WTC11 (cell line): ENCODE measurements around the gene PRKAG2. TPM values are rescaled to one million over a fixed set of nuclear protein-coding genes. Genes with fewer than 3 reads are reported as not detected.

ENCODE experiments used
- ATAC-seq: fragments of 200-7000 bp; cut with Tn5 transposase; 2 replicates; pipeline ENCODE4 v1.10.0; 2021; ENCODE audit warnings: mild to moderate bottlenecking, moderate library complexity
- CTCF ChIA-PET: fragments of 300-600 bp; sonication (Branson Sonifier 250); formaldehyde crosslinking; loops from one replicate; lab custom pipeline; 2021; ENCODE audit warnings: antibody characterized with exemption; lab: Charles Lee
- POLR2A ChIA-PET: fragments of 350-600 bp; sonication (Branson Sonifier 250); formaldehyde crosslinking; loops from one replicate; lab custom pipeline; 2021; ENCODE audit warnings: antibody characterized with exemption; lab: Charles Lee
- DNase-seq: peaks from one replicate; pipeline ENCODE4 v3.0.0; 2021; ENCODE audit warnings: low spot score
- H3K27ac Mint-ChIP-seq: 2 replicates; pipeline ENCODE4 v1.8.0; 2021; ENCODE audit warnings: mixed read lengths
- H3K27me3 Mint-ChIP-seq: 2 replicates; pipeline ENCODE4 v1.8.0; 2021; ENCODE audit warnings: low read depth, mild to moderate bottlenecking, moderate library complexity, mixed read lengths
- H3K36me3 Mint-ChIP-seq: 2 replicates; pipeline ENCODE4 v1.8.0; 2021; ENCODE audit warnings: mixed read lengths
- H3K4me1 Mint-ChIP-seq: 2 replicates; pipeline ENCODE4 v1.8.0; 2022; ENCODE audit warnings: mixed read lengths
- H3K4me3 Mint-ChIP-seq: 2 replicates; pipeline ENCODE4 v1.8.0; 2021; ENCODE audit warnings: mild to moderate bottlenecking, moderate library complexity, mixed read lengths
- H3K9me3 Mint-ChIP-seq: 2 replicates; pipeline ENCODE4 v1.8.0; 2021; ENCODE audit warnings: mixed read lengths
- CTCF ChIP-seq: fragments of 200-600 bp; IDR thresholded peaks from 2 replicates; pipeline ENCODE4 v1.8.0; 2022; ENCODE audit warnings: antibody characterized with exemption
- ESRRA ChIP-seq: sonication (generic); formaldehyde crosslinking; IDR thresholded peaks from 2 replicates; pipeline ENCODE4 v1.8.1; 2022; ENCODE audit warnings: mild to moderate bottlenecking, missing genetic modification reagents, borderline replicate concordance
- RELA ChIP-seq: sonication (generic); formaldehyde crosslinking; IDR thresholded peaks from 2 replicates; pipeline ENCODE4 v1.8.1; 2022; ENCODE audit warnings: missing genetic modification reagents, mild to moderate bottlenecking, borderline replicate concordance
- SMAD3 ChIP-seq: sonication (generic); formaldehyde crosslinking; IDR thresholded peaks from 2 replicates; pipeline ENCODE4 v1.8.0; 2022; ENCODE audit warnings: missing genetic modification reagents, mild to moderate bottlenecking, borderline replicate concordance
- TEAD1 ChIP-seq: sonication (generic); formaldehyde crosslinking; IDR thresholded peaks from 2 replicates; pipeline ENCODE4 v1.8.0; 2022; ENCODE audit warnings: mild to moderate bottlenecking, missing genetic modification reagents
- TEAD4 ChIP-seq: sonication (generic); formaldehyde crosslinking; IDR thresholded peaks from 2 replicates; pipeline ENCODE4 v1.8.0; 2022; ENCODE audit warnings: mild to moderate bottlenecking, missing genetic modification reagents
- ZBTB21 ChIP-seq: sonication (generic); formaldehyde crosslinking; IDR thresholded peaks from 2 replicates; pipeline ENCODE4 v1.8.1; 2023; ENCODE audit warnings: mild to moderate bottlenecking, missing genetic modification reagents, borderline replicate concordance
- ZNF219 ChIP-seq: sonication (generic); formaldehyde crosslinking; IDR thresholded peaks from 2 replicates; pipeline ENCODE4 v1.8.0; 2023; ENCODE audit warnings: missing genetic modification reagents, mild to moderate bottlenecking, borderline replicate concordance
- ZNF317 ChIP-seq: sonication (generic); formaldehyde crosslinking; IDR thresholded peaks from 2 replicates; pipeline ENCODE4 v1.8.1; 2023; ENCODE audit warnings: low read depth, mild to moderate bottlenecking, moderate library complexity, missing genetic modification reagents, borderline replicate concordance
- ZNF396 ChIP-seq: fragments of 250-450 bp; sonication (Bioruptor Pico); IDR thresholded peaks from 2 replicates; pipeline ENCODE4 v1.8.0; 2021; ENCODE audit warnings: mild to moderate bottlenecking, moderate library complexity, borderline replicate concordance
- ZNF416 ChIP-seq: fragments of 250-450 bp; sonication (Bioruptor Pico); IDR thresholded peaks from 2 replicates; pipeline ENCODE4 v1.9.0; 2021; ENCODE audit warnings: mild to moderate bottlenecking, inconsistent platforms
- total RNA-seq: library from RNA; stranded (reverse); gene quantifications from 3 replicates; pipeline ENCODE4 v1.2.3, GENCODE V29; 2021
- TF ChIP-seq, protein P1 (sequence below): fragments of 250-450 bp; sonication (Bioruptor Pico); IDR thresholded peaks from 2 replicates; pipeline ENCODE4 v1.9.0; 2021; ENCODE audit warnings: mild to moderate bottlenecking
- TF ChIP-seq, protein P2 (sequence below): sonication (generic); formaldehyde crosslinking; IDR thresholded peaks from 2 replicates; pipeline ENCODE4 v1.8.1; 2023; ENCODE audit warnings: mild to moderate bottlenecking, missing genetic modification reagents, moderate library complexity
- TF ChIP-seq, protein P3 (sequence below): sonication (generic); formaldehyde crosslinking; IDR thresholded peaks from 2 replicates; pipeline ENCODE4 v1.8.0; 2022; ENCODE audit warnings: mild to moderate bottlenecking, missing genetic modification reagents
- TF ChIP-seq, protein P4 (sequence below): sonication (generic); formaldehyde crosslinking; IDR thresholded peaks from 2 replicates; pipeline ENCODE4 v1.8.0; 2023; ENCODE audit warnings: mild to moderate bottlenecking, missing genetic modification reagents
- TF ChIP-seq, protein P5 (sequence below): fragments of 250-450 bp; sonication (Bioruptor Pico); IDR thresholded peaks from 2 replicates; pipeline ENCODE4 v1.9.0; 2021; ENCODE audit warnings: mild to moderate bottlenecking, borderline replicate concordance
- TF ChIP-seq, protein P6 (sequence below): sonication (generic); formaldehyde crosslinking; IDR thresholded peaks from 2 replicates; pipeline ENCODE4 v1.8.0; 2023; ENCODE audit warnings: missing genetic modification reagents, mild to moderate bottlenecking, borderline replicate concordance
- TF ChIP-seq, protein P7 (sequence below): sonication (generic); formaldehyde crosslinking; conservative IDR thresholded peaks from 2 replicates; pipeline ENCODE4 v1.8.1; 2022; ENCODE audit warnings: mild to moderate bottlenecking, missing genetic modification reagents

Gene PRKAG2
- total RNA-seq, 1 experiment from 2014 or later, result 20.3 TPM

- CTCF ChIA-PET, result interaction anchor here (0.5 to 1.9 kb wide), 2 partner anchors 159 to 456 kb away, joined by 3 to 6 read pairs; no protein-coding TSS in a partner anchor
- no peak overlapping the region for H3K27ac Mint-ChIP-seq
- TF ChIP-seq, protein P1, sequence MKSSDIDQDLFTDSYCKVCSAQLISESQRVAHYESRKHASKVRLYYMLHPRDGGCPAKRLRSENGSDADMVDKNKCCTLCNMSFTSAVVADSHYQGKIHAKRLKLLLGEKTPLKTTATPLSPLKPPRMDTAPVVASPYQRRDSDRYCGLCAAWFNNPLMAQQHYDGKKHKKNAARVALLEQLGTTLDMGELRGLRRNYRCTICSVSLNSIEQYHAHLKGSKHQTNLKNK, result no peak
- TF ChIP-seq ESRRA (CRISPR knock-in tag), result no peak
- TF ChIP-seq ZBTB21 (CRISPR knock-in tag), result no peak
- TF ChIP-seq, protein P2, sequence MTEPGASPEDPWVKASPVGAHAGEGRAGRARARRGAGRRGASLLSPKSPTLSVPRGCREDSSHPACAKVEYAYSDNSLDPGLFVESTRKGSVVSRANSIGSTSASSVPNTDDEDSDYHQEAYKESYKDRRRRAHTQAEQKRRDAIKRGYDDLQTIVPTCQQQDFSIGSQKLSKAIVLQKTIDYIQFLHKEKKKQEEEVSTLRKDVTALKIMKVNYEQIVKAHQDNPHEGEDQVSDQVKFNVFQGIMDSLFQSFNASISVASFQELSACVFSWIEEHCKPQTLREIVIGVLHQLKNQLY (CRISPR knock-in tag), result no peak
- TF ChIP-seq, protein P3, sequence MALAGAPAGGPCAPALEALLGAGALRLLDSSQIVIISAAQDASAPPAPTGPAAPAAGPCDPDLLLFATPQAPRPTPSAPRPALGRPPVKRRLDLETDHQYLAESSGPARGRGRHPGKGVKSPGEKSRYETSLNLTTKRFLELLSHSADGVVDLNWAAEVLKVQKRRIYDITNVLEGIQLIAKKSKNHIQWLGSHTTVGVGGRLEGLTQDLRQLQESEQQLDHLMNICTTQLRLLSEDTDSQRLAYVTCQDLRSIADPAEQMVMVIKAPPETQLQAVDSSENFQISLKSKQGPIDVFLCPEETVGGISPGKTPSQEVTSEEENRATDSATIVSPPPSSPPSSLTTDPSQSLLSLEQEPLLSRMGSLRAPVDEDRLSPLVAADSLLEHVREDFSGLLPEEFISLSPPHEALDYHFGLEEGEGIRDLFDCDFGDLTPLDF, result no peak
- TF ChIP-seq RELA (CRISPR knock-in tag), result no peak
- TF ChIP-seq ZNF416 (CRISPR knock-in tag), result no peak
- TF ChIP-seq, protein P4, sequence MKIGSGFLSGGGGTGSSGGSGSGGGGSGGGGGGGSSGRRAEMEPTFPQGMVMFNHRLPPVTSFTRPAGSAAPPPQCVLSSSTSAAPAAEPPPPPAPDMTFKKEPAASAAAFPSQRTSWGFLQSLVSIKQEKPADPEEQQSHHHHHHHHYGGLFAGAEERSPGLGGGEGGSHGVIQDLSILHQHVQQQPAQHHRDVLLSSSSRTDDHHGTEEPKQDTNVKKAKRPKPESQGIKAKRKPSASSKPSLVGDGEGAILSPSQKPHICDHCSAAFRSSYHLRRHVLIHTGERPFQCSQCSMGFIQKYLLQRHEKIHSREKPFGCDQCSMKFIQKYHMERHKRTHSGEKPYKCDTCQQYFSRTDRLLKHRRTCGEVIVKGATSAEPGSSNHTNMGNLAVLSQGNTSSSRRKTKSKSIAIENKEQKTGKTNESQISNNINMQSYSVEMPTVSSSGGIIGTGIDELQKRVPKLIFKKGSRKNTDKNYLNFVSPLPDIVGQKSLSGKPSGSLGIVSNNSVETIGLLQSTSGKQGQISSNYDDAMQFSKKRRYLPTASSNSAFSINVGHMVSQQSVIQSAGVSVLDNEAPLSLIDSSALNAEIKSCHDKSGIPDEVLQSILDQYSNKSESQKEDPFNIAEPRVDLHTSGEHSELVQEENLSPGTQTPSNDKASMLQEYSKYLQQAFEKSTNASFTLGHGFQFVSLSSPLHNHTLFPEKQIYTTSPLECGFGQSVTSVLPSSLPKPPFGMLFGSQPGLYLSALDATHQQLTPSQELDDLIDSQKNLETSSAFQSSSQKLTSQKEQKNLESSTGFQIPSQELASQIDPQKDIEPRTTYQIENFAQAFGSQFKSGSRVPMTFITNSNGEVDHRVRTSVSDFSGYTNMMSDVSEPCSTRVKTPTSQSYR (CRISPR knock-in tag), result no peak
- no peak for TF ChIP-seq ZNF396 (CRISPR knock-in tag)
- TF ChIP-seq, protein P5, sequence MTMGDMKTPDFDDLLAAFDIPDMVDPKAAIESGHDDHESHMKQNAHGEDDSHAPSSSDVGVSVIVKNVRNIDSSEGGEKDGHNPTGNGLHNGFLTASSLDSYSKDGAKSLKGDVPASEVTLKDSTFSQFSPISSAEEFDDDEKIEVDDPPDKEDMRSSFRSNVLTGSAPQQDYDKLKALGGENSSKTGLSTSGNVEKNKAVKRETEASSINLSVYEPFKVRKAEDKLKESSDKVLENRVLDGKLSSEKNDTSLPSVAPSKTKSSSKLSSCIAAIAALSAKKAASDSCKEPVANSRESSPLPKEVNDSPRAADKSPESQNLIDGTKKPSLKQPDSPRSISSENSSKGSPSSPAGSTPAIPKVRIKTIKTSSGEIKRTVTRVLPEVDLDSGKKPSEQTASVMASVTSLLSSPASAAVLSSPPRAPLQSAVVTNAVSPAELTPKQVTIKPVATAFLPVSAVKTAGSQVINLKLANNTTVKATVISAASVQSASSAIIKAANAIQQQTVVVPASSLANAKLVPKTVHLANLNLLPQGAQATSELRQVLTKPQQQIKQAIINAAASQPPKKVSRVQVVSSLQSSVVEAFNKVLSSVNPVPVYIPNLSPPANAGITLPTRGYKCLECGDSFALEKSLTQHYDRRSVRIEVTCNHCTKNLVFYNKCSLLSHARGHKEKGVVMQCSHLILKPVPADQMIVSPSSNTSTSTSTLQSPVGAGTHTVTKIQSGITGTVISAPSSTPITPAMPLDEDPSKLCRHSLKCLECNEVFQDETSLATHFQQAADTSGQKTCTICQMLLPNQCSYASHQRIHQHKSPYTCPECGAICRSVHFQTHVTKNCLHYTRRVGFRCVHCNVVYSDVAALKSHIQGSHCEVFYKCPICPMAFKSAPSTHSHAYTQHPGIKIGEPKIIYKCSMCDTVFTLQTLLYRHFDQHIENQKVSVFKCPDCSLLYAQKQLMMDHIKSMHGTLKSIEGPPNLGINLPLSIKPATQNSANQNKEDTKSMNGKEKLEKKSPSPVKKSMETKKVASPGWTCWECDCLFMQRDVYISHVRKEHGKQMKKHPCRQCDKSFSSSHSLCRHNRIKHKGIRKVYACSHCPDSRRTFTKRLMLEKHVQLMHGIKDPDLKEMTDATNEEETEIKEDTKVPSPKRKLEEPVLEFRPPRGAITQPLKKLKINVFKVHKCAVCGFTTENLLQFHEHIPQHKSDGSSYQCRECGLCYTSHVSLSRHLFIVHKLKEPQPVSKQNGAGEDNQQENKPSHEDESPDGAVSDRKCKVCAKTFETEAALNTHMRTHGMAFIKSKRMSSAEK (CRISPR knock-in tag), result no peak
- no peak for TF ChIP-seq TEAD1 (CRISPR knock-in tag)
- TF ChIP-seq CTCF, result no peak
- TF ChIP-seq ZNF219, result no peak
- no peak for TF ChIP-seq TEAD4 (CRISPR knock-in tag)
- TF ChIP-seq SMAD3 (CRISPR knock-in tag), result no peak
- no peak for TF ChIP-seq ZNF317 (CRISPR knock-in tag)
- TF ChIP-seq, protein P6, sequence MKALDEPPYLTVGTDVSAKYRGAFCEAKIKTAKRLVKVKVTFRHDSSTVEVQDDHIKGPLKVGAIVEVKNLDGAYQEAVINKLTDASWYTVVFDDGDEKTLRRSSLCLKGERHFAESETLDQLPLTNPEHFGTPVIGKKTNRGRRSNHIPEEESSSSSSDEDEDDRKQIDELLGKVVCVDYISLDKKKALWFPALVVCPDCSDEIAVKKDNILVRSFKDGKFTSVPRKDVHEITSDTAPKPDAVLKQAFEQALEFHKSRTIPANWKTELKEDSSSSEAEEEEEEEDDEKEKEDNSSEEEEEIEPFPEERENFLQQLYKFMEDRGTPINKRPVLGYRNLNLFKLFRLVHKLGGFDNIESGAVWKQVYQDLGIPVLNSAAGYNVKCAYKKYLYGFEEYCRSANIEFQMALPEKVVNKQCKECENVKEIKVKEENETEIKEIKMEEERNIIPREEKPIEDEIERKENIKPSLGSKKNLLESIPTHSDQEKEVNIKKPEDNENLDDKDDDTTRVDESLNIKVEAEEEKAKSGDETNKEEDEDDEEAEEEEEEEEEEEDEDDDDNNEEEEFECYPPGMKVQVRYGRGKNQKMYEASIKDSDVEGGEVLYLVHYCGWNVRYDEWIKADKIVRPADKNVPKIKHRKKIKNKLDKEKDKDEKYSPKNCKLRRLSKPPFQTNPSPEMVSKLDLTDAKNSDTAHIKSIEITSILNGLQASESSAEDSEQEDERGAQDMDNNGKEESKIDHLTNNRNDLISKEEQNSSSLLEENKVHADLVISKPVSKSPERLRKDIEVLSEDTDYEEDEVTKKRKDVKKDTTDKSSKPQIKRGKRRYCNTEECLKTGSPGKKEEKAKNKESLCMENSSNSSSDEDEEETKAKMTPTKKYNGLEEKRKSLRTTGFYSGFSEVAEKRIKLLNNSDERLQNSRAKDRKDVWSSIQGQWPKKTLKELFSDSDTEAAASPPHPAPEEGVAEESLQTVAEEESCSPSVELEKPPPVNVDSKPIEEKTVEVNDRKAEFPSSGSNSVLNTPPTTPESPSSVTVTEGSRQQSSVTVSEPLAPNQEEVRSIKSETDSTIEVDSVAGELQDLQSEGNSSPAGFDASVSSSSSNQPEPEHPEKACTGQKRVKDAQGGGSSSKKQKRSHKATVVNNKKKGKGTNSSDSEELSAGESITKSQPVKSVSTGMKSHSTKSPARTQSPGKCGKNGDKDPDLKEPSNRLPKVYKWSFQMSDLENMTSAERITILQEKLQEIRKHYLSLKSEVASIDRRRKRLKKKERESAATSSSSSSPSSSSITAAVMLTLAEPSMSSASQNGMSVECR (CRISPR knock-in tag), result no peak
- TF ChIP-seq, protein P7, sequence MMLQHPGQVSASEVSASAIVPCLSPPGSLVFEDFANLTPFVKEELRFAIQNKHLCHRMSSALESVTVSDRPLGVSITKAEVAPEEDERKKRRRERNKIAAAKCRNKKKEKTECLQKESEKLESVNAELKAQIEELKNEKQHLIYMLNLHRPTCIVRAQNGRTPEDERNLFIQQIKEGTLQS (CRISPR knock-in tag), result no peak
Observed at GRCh38 chr7:151600331-151600730, 276.6 kb downstream of the PRKAG2 start.

More at GRCh38 chr7:151600331-151600730, 276.6 kb downstream of the PRKAG2 start:
- Mint-ChIP-seq H3K36me3 (no peaks in the 10 kb centered on the region; the same call in 1 of the 2 replicates), H3K9me3 (no peaks in the 10 kb centered on the region), H3K27me3 (no peaks in the 10 kb centered on the region), H3K4me1 (peaks cover 9% of the 10 kb centered on the region), H3K4me3 (no peak overlapping the region)
- POLR2A ChIA-PET, result interaction anchor here (1.4 kb wide), 1 partner anchor 8 kb away, joined by 4 read pairs; no protein-coding TSS in a partner anchor
- DNase-seq (no peak), ATAC-seq (no peak)
